ENCODE data around the gene DHPS.

DHPS gene

GRCh38 chr19:12626958-12627357, 54.7 kb downstream of the DHPS start:
- Histone ChIP-seq H3K36me3 (ENCODE audit: control insufficient read depth, insufficient read depth, low read length) (peaks cover 24% of the 10 kb centered on the region), H3K4me3 (ENCODE audit: low read length) (no peak overlapping the region), H3K4me1 (ENCODE audit: control insufficient read depth, insufficient read depth, low read length) (no peaks in the 10 kb centered on the region)

More at GRCh38 chr19:12626958-12627357, 54.7 kb downstream of the DHPS start:
- no peak overlapping the region for H3K27ac ChIP-seq (ENCODE audit: low read depth, low read length)
- no peaks in the 10 kb centered on the region for H3K27me3 ChIP-seq (ENCODE audit: control insufficient read depth, insufficient read depth, low read length)
- no peak overlapping the region for H3K9ac ChIP-seq (ENCODE audit: low read length)
